ENCODE measurements around the gene CTNNA3.

DNA sequence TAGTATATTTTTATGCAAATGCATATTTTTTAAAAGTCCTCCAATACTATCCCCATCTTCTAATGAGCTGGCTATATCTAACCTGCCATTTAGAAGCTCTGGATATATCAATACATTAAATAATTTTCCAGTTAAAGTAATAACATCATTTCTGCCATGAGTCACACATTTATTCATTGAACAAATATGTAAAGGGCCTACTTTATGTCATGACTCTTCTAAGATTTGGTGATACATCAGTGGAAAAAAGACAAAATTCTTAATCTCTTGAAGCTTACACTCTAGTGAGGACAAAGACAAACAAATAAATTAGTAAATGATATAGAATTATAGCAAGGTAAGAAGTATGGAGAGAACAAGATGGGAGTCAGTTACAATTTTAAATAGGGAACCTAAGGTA lies 1487.0 kb downstream of the CTNNA3 start:
- TF ChIP-seq EP300 (IDR thresholded peaks at IDR 0.05; ENCODE audit: low read depth) (no peak), POLR2A (IDR thresholded peaks at IDR 0.05) (no peak)
- TF ChIP-seq, protein P1, sequence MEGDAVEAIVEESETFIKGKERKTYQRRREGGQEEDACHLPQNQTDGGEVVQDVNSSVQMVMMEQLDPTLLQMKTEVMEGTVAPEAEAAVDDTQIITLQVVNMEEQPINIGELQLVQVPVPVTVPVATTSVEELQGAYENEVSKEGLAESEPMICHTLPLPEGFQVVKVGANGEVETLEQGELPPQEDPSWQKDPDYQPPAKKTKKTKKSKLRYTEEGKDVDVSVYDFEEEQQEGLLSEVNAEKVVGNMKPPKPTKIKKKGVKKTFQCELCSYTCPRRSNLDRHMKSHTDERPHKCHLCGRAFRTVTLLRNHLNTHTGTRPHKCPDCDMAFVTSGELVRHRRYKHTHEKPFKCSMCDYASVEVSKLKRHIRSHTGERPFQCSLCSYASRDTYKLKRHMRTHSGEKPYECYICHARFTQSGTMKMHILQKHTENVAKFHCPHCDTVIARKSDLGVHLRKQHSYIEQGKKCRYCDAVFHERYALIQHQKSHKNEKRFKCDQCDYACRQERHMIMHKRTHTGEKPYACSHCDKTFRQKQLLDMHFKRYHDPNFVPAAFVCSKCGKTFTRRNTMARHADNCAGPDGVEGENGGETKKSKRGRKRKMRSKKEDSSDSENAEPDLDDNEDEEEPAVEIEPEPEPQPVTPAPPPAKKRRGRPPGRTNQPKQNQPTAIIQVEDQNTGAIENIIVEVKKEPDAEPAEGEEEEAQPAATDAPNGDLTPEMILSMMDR (IDR thresholded peaks at IDR 0.05): no peak
